NOMO-1 treated with dmso at 0.1 percent for 144 hours (cell line): ENCODE data around the gene REST.
"Not testable (repeated sequence)": the region's sequence is repeated elsewhere in the genome, so short reads cannot be mapped to it uniquely, and the experiment has no call there.

Source experiments
- DNase-seq: peaks from one replicate; lab custom pipeline; 2025; ENCODE audit not compliant: unreplicated experiment; lab: John Stamatoyannopoulos, UW

The REST gene

GRCh38 chr4:56909086-56909894 lies 1.6 kb downstream of the REST start:
- peak; percentile 44 for DNase-seq

- no peak for DNase-seq
Observed at GRCh38 chr4:56910172-56910967, 2.7 kb downstream of the REST start.

GRCh38 chr4:56914336-56914735 lies 6.6 kb downstream of the REST start:
- no peak for DNase-seq

- DNase-seq: not testable (repeated sequence)
Observed at GRCh38 chr4:56914977-56915376, 7.3 kb downstream of the REST start.

GRCh38 chr4:56927196-56927595 lies 19.5 kb downstream of the REST start:
- DNase-seq: no peak

GRCh38 chr4:56930638-56931037 lies 22.9 kb downstream of the REST start:
- DNase-seq: no peak

- DNase-seq: no peak
Observed at GRCh38 chr4:56931924-56932323, 24.2 kb downstream of the REST start.

- no peak for DNase-seq
Observed at GRCh38 chr4:56937262-56937661, 29.6 kb downstream of the REST start.

GRCh38 chr4:56939826-56940225 lies 32.1 kb downstream of the REST start:
- not testable (repeated sequence) for DNase-seq

GRCh38 chr4:56940403-56940802 lies 32.7 kb downstream of the REST start:
- no peak for DNase-seq

- DNase-seq: no peak
Observed at GRCh38 chr4:56940971-56941370, 33.3 kb downstream of the REST start.

- DNase-seq: no peak
Observed at GRCh38 chr4:56941403-56941802, 33.7 kb downstream of the REST start.

GRCh38 chr4:56953680-56954520 lies 46.2 kb downstream of the REST start:
- DNase-seq: no peak

- peak; percentile 92 for DNase-seq
Observed at GRCh38 chr4:56958111-56958517, 50.4 kb downstream of the REST start.

- no peak for DNase-seq
Observed at GRCh38 chr4:56959100-56959499, 51.4 kb downstream of the REST start.

- no peak for DNase-seq
Observed at GRCh38 chr4:56961107-56961500, 53.4 kb downstream of the REST start.

- DNase-seq: no peak
Observed at GRCh38 chr4:56971383-56971782, 63.7 kb downstream of the REST start.

- DNase-seq: no peak
Observed at GRCh38 chr4:56972389-56972788, 64.7 kb downstream of the REST start.

GRCh38 chr4:56972809-56973208 lies 65.1 kb downstream of the REST start:
- no peak for DNase-seq

GRCh38 chr4:56973336-56973735 lies 65.6 kb downstream of the REST start:
- no peak for DNase-seq

- no peak for DNase-seq
Observed at GRCh38 chr4:56976283-56976836, 68.7 kb downstream of the REST start.
